Activated CD4-positive, alpha-beta T cell treated with anti-CD3 and anti-CD28 coated beads, Interleukin-2, Interleukin-4, amounts not matched to agents 100 ng/mL and 50 ng/mL, durations not matched to agents 16 hours and 8 hours (primary cell): ENCODE results near the gene NOTCH1.

Experiments used
- DNase-seq: peaks from one replicate; pipeline ENCODE4 v3.0.0-alpha.2; 2020; ENCODE audit warnings: low spot score

NOTCH1 gene

DNA sequence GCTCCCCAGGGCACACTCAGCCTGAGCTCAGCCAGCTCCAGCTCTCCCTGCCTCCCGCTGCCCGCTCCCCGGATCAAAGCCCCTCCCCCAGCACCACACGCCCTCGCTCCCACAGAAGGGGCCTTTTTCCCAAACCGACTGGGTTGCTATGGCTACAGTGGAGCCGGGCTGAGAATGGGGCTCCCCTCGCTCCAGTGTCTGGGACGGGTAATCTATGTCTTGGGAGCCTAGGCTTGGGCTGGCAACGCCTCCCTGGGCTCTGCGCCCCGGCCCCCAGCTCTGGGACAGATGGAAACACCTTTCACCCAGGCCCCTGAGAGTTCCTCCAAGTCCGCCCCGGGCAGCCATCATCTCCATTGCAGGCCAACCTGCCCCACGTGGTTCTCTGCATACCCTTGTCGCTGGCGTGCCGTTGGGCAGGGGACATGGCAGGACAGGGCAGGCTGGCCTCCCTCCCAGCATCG, 29.6 kb downstream of the NOTCH1 start:
- DNase-seq, result no peak

DNA sequence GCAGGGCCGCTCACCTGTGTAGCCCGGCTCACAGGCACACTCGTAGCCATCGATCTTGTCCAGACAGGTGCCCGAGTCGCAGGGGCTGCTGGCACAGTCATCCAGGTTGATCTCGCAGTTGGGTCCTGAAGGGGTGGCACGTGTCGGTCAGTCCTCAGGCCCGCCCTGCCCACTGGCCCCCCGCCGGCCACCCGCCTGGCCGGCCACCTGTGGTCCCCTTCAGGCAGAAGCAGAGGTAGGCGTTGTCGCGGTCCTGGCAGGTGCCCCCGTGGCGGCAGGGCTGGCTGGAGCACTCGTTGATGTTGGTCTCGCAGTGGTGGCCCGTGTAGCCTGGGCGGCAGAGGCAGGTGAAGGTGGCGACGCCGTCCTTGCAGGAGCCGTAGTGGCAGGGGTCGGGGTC, 30.6 kb downstream of the NOTCH1 start:
- no peak for DNase-seq

DNA sequence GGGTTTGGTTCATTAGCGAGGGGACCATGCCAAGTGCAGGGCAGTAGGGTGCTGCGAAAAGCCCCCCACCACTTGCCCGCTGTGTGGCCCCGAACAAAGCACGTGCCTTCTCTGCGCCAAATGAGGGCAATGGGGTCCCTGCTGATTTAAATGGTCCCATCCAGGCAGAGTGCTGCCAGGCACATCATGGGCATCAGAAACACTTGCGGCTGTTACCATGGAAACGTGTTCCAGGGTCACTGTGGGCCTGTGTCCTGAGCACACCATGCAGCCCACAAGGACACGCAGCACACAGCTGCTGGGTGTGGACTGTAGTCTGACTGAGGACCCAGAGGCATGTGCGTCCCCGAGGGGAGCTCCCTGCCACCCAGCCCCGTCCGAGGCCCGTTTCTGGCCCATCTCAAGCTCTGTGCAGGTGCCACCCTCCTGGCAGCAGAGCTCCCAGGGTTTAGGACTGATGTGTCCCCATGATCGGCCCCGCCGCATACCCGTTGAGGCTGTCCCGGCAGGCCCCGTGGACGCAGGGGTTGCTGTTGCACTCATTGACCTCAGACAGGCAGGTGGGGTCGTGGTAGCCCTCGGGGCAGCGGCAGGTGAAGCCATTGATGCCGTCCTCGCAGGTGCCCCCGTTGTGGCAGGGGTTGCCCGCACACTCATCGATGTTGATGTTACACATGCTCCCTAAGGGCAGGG, 31.7 kb downstream of the NOTCH1 start:
- no peak for DNase-seq

GRCh38 chr9:136513191-136513590, 32.7 kb downstream of the NOTCH1 start:
- DNase-seq, result no peak

GRCh38 chr9:136512651-136513071, 33.2 kb downstream of the NOTCH1 start:
- DNase-seq, result peak; percentile 19

GRCh38 chr9:136511670-136512592, 33.9 kb downstream of the NOTCH1 start:
- DNase-seq, result no peak

DNA sequence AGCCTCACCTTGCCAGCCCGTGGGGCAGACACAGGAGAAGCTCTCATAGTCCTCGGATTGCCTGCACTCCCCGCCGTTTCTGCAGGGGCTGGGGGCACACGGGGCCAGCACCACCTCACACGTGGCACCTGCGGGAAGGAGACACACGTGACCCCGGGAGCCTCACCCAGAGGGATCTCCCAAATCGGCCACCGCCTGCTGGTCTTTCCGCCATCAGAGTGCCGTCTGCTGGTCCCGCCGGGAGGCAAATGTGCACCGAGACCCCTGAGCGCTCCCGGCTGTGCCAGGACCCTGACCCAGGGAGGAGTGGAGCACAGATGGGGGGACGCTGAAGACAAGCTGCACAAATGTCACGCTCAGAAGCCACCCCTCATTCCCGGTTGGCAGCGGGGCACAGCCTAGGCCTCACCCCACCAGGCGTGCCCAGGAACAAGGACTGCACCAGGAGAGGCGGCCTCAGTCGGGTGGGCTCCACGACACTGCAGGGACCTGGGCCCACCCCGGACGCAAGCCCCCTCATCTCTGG, 34.6 kb downstream of the NOTCH1 start:
- DNase-seq, result no peak

DNA sequence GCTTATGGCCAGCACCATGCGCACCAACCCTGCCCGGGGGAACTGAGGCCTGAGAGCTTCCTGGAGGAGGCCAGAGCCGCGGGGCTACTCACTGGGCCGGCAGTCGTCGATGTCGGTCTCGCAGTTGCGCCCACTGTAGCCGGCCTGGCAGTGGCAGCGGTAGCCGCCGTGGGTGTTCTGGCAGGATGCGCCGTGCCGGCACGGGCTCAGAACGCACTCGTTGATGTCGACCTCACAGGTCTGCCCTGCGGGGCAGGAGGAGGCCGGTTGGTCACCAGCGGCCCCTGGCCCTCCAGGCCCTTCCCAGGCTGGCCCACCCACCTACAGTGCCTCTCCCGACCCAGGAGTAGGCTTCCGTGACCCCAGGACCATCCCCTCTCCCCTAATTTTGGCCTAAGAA, 35.3 kb downstream of the NOTCH1 start:
- DNase-seq, result no peak

DNA sequence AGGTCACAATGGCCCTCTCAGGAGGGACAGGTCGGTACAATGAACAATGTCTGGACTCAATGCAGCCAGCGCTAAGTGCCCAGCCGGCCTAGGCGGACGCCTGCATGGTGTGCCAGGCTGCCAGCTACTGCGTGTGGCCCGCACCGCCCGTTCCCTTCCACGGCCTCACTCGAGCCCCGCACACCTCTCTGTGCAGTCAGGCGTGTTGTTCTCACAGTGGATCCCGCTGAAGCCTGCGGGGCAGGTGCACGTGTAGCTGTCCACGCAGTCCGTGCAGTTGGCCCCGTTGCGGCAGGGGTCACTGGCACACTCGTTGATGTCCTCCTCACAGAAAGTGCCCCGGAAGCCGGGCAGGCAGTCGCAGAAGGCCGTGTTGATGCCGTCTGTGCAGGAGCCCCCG, 36.3 kb downstream of the NOTCH1 start:
- DNase-seq, result no peak

GRCh38 chr9:136508729-136509500, 36.9 kb downstream of the NOTCH1 start:
- DNase-seq, result peak; percentile 22

DNA sequence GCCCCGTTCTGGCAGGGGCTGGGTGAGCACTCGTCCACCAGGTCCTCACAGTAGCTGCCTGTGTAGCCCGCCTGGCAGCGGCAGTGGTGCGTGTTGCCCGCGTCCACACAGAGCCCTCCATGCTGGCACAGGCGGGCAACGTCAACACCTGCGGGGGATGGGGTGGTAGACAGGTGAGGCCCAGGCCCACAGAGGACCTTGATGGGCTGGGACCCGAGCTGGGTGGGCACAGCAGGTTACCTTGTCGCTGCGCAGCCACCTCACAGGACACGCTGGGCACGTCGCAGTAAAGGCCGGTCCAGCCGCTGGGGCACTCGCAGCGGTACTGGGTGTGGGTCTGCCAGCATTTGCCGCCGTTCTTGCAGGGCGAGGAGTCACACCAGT, 37.9 kb downstream of the NOTCH1 start:
- no peak for DNase-seq

- DNase-seq, result no peak
These were observed 38.4 kb downstream of the NOTCH1 start for GRCh38 chr9:136507221-136507991.

GRCh38 chr9:136506425-136506824, 39.4 kb downstream of the NOTCH1 start:
- no peak for DNase-seq

GRCh38 chr9:136505406-136506403, 40.1 kb downstream of the NOTCH1 start:
- DNase-seq, result no peak

- DNase-seq, result no peak
These were observed 41.1 kb downstream of the NOTCH1 start for GRCh38 chr9:136504512-136505348.

DNA sequence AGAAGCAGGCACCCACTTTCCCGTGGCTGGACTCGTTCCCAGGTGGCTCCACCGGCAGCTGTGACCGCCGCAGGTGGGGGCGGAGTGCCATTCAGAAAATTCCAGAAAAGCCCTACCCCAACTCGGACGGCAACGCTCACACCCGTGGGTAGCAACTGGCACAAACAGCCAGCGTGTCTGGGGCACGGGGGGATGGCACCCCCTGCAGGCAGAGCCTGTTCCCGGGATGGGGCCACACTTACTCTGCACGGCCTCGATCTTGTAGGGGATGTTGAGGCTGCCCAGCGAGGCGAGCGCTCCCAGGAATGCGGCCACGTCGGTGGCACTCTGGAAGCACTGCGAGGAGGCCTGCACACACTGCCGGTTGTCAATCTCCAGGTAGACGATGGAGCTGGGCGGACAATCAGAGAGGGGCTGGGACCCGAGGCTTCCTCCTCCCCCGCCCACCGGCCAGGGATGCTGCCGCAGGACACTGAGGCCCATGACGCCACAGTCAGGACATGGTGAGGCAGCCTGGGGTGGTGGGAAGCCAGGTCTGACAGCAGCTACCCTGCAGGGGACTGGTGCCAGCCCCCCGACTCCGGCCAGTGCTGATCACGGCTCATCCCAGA, 42.8 kb downstream of the NOTCH1 start:
- DNase-seq, result no peak

DNA sequence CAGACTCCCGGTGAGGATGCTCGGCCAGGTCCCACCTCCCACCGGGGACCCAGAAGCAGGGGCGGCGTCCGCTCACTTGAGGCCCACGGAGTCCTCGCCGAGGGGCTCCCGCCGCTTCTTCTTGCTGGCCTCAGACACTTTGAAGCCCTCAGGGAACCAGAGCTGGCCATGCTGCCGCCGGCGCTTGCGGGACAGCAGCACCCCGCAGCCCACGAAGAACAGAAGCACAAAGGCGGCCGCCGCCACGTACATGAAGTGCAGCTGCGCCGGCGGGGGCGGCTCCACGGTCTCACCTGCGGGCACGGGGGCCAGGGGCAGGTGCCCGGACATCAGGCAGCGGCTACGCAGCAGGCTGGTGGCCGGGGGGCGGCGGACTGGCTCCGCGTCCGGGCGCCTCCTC, 43.7 kb downstream of the NOTCH1 start:
- no peak for DNase-seq

GRCh38 chr9:136501686-136502085, 44.2 kb downstream of the NOTCH1 start:
- DNase-seq, result no peak
